NCI-H128 (cell line): ENCODE measurements around the gene RAB17.
"Not testable (repeated sequence)": the region's sequence is repeated elsewhere in the genome, so short reads cannot be mapped to it uniquely, and the experiment has no call there.

ENCODE experiments used
- DNase-seq: peaks from one replicate; lab custom pipeline; 2025; ENCODE audit not compliant: unreplicated experiment; lab: John Stamatoyannopoulos, UW

RAB17 gene

DNA sequence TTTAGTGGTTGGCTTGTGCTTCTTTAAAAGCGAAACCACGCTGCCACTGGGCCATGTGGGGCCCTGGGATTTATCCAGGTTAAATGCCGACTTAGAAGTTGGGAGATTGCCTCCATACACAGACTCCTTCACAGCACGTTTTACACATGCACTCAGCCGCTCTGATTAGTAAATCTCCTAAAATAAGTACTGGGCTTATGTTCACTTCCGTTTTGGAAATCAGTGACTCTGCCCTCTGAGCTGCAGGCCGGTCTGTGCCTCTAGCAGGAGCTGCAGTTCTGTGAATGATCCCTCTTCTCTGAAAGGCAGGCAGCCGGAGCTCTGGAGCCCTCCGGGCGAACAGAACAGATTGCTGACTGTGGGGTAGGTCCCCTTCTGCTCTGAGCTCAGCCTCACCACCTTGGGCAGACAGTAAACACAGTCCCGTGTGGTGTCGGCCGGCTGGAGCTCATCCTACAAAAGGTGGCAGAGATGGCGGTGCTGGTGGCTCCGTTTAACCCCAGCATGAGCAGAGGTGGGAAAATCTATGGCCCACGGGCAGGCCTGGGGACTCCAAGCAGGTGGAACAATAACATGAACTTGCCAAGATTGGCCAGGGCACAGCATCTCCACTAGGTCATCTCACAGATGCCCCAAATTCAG lies 9.8 kb upstream of the RAB17 start:
- DNase-seq = no peak

DNA sequence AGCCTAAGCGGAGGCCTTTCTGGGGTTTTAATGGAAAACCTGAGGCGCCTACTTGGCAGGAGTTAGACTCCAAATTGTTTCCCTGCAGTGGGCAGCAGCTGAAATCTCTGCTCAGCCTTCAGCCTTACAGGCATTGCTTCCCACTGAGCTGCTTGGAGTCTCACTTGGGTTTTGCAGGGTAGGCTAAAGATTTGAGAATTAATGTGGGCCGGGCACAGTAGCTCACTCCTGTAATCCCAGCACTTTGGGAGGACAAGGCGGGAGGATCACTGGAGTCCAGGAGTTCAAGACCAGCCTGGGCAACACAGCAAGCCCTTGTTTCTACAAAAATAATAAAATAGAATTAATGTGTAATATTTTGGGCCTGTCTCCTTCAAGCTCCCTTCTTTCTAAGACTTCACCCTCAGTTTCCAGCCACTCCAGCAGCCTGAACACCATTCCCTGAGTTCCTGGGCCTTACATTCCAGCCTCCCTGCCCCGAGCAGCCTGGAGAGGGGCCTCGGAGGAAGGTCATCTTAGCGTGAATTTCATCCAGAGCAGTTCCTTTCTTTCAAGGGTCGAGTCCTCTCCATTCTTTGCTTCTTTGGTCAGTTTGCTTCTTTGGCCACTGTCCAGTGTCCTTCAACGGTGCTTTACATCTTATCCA lies 9.1 kb upstream of the RAB17 start:
- no peak for DNase-seq

DNA sequence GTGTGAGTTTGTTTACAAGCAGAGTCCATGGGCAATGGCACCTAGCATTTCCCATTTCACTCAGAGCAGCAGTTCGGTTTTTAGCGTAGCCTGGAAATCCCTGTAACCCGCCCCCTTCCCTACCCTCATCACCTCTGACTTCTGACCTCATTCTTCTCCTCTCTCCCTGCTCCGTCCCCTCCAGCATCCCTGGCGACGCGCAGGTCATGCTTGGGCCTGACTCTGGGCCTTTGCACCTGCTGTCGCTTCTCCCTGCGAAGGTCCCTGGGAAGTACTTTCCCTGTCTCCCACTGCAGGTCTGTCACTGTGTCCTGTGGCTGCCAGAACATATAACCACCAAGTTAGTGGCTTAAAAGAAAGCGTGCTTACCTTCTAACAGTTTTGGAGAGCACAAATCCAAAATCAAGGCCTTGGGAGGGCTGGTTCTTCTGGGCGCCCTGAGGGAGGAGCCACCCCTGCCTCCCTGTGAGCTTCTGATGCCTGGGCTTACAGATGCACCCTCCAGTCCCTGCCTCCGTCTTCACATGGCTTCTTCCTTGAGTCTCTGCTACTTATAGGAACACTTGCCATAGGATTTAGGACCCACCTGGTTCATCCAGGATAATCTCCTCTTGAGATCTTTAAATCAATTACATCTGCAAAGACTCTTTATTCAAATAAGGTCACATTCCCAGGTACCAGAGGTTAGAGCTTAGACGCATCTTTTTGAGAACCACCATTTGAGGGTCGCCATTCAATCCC lies 8.1 kb upstream of the RAB17 start:
- DNase-seq = no peak

DNA sequence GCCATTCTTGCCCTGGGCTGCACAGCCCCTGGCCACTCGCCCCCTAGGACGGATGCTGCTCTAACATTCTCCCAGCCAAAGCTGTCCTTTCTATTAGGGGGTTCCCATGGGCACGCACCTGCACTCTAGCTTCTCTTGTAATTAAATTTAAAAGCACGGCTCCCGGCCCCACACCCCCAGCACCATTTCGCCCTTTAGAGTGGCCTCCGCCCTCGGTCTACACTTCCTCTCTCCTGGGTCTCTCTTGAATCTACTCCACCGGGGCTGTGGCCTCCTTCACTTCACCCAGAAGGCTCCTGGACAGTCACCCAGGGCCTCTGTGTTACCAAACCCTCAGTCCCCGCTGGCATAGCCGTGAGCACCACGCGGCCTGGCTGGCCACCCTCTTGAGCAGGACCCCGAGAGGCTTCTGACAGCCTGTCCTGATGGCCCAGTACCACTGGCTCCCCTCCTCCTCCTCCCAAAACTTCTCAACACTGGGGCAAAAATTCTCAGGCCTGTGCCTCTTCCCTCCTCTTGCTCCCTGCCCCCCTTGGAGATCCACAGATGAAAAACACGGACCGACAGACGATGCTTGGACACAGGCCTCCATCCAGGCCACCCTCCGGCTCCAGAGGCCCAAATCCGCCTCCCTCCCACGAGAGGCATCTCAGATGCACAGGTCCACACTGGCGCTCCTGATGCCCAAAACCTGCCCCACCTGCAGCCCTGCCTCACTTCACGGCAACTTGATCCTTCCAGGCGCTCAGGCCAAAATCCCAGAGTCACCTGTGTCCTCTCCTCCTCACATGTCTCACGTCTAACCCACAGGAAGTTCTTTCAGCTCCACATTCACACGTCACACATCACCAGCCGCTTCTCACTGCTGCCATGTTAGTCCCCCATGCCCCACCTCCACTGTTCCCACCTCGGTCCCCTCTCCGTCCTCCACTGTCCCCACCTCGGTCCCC lies 6.9 kb upstream of the RAB17 start:
- no peak for DNase-seq

DNA sequence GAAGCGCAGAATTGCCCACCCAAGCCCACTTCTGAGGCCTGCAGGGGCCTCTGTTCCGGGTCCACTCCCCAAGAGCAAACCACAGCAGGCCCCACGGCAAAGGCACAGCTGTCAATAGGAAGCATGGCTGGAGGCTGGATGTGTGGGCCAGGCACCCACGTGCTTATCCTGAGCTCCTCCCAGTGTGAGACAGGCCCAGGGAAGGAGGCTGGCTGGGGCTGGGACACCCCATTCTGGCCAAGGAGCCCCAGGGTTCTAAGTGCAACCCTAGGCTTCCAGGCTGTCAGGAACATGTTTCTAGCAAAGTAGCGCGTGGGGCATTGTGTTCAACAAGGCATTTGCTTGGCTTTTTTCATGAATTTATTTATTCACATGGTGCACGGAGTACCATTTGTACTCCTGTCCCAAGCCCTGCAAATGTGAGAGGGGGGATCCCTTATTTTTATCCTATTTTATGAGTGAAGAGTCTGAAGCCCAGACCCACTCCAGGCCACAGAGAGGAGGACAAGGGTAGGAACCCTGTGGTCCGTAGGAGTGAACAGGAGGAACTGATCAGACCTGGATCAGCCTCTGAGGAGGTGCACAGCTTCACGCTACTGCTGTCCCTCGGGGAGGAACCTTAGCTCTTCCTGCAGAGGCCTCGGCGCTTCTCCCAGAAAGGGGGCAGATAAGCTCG lies 6.1 kb upstream of the RAB17 start:
- DNase-seq = no peak

DNA sequence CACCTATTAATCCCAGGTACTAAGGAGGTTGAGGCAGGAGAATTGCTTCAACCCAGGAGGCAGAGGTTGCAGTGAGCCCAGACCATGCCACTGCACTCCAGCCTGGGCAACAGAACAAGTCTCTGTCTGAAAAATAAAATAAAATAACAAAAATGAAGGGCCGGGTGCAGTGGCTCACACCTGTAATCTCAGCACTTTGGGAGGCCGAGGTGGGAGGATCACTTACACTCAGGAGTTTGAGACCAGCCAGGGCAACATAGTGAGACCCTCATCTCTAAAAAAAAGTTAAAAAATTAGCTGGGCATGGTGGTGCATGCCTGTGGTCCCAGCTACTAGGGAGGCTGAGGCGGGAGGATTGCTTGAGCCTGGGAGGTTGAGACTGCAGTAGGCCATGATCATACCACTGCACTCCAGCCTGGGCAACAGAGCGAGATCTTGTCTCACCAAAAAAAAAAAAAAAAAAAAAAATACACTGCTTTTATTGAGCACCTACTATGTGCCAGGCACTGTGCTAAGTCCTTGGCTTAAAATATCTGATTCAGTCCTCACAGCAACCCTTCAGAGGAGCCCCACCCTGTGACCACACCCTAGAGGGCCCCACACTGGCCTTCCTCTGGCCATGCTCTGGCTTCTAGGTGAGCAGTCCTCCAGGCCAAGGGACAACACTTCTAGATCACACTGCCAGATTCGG lies 5.4 kb upstream of the RAB17 start:
- not testable (repeated sequence) for DNase-seq

DNA sequence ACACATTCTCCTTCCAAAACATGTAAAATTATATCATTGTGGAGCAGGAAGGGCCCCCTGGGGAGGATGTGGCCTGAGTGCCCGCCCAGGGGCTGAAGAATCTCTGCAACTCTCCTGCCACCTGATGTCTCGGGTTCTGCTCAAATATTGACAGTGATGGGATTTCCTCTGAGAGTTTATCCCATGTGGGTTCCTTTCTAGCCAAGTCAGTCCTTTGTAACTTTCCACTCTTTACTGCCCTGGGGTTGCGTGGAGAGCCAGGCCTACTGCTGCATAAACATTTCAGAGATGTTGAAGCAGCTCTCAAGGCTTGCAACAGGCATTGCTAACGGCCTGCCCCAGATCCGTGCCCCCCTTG lies 4.0 kb upstream of the RAB17 start:
- DNase-seq = no peak

DNA sequence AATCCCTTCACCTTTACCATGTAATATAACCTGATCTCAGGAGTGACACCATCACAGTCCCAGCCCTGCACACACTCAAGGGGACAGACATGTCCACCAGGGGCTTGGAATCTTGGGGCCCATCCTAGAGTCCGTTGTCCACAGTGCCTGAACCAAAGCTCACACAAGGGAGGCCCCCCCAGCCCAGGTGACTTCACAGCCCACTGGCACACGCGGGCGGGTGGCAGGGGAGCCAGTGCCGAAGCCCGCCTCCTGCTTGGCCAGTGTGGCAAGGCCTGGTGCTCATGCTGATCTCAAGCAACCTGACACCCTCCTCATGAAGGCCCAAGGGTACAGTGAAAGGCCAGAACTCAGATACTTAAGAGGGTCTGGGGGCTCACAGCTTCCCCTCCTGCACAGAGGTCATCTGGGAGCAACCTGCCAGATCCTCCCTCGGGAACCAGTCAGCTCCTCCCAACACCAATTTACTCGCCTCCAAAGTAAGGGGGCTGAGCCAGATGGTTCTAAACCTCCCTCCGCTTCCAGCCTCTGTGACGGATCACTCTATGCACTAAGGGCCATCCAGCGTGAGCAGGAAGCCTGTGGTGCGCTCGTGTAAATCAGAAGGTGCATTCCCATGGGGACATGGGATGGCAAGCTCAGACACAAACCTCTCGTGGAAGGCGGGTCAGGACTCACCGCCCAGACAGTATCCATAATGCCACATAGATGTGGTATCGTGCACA lies 3.2 kb upstream of the RAB17 start:
- no peak for DNase-seq

DNA sequence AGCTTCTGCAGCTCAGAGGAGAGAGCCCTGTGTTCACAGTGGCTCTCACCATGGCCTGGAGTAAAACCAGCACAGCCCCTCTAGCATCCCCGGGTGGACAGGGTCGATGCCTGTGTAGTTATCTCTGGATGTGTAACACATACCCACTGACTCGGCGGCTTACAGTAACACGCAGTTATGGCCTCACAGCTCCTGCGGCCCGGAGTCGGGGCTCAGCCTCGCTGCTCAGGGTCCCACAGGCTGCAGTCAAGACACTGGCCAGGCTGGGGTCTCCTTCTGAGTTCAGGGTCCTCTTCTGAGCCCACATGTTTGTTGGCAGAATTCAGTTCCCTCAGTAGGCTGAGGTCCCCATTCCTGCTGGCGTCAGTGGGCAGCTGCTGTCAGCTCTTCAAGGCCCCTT lies 2.5 kb upstream of the RAB17 start:
- no peak for DNase-seq

DNA sequence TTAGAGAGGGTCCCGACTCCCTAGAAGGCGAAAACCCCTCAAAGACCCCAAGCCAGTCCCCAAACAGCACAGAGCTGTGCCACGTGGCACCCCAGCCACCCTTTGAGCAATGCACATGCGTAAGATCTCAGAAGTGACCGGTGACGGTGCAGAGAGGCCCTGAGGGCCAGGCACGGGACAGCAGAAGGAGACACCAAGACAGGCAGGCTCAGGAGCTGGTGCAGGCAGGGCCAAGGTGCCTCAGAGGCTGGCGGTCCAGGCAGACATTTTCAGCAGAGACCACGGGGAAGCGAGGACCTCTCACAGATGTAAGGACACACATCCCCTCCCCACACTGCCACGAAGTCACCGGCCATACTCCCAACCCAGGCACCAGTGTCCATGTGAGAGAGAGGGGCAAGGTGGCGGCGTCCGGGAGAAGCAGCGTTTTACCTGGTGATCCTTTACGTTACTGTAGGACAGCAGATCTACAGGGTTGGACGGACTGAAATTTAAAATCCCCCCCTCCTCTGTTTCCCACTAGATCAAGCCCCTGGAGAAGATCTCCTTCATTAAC lies 2.0 kb upstream of the RAB17 start:
- DNase-seq = no peak

DNA sequence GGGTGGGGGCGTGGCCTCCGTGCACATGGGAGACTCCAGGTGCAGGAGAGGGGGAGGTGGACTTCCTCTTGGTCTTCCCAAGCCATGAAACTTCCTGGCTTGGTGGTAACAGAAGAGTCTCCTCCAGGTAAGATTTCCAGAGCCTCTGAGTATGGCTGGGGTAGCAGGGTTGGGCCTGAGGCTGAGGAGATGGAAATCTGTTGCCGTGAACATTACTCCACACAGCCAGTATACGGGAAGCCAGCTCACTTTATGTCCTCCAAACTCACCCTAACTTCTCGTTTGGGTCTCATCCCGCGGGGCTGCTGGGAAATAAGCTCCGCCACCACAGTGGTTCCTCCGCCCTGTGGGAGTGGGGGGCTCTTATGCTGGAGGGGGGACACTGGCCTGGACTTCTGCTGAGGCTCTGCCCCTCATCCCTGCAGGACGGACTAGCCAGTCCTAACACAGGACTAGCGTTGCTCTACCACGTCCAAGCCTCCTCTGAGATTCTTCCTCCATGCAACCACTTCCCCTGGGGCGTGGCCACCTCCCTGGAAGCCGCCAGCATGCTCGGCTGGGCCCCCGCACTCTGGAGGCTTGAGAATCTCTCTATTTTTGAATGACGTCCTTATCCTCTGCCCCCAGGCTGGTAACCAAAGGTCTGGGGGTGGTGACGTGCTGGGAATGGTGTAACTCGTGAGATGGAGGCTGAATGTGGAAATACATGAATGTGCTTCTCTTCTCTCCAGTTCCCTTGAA lies 777 bp upstream of the RAB17 start:
- DNase-seq = no peak

DNA sequence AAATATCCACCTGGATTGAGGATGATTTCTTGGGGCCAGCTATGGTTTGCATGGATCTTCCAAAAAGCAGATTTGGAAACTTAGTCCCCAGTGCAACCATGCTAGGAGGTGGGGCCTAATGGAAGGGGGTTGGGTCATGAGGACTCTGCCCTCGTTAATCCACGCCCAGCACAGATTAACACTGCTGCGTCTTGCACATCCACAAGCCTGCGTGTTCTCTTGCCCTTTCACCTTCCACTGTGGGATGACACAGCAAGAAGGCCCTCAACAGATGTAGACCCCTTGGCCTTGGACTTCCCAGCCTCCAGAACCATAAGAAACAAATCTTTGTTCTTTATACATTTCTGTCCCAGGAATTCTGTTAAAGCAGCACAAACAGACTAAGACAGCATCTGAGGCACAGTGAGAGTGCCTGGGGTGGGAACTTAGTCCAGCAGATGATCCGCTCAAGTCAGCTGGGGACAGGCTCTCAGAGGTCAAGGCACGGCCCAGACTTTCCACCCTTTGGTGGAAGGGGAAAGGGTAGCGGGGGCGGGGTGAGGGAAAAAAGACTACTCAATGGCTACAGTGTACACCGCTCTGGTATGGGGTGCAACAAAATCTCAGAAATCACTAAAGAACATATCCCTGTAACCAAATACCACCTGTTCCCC lies 2.4 kb downstream of the RAB17 start:
- no peak for DNase-seq

DNA sequence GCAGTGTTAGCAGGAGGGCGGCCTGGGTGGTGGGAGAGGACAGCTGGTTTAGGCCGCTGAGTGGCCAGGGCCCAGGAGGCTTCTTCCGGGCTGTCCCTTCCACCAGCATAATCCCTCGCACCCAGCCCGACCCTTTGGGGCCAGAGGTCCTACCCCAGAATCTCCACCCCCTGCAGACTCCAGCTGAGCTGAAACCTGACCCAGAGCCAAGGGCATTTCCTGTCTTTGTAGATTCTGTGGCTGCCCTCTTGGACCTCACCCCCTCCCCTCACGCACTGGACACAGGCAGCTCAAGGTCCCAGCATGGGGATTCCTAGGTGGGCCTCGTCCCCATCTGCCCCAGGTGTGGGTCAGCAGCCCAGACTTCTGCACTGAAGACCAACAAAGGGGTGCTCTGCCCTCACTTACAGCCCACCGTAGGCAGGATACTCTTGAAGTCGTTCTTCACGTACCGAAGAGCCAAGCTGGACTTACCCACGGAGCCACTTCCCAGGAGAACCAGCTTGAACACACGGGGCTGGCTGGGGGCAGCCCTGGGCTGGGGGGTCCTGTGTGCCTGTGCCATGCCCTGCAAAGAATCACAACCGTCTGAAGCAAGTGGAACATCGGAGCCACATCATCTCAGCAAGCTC lies 4.8 kb downstream of the RAB17 start:
- no peak for DNase-seq

DNA sequence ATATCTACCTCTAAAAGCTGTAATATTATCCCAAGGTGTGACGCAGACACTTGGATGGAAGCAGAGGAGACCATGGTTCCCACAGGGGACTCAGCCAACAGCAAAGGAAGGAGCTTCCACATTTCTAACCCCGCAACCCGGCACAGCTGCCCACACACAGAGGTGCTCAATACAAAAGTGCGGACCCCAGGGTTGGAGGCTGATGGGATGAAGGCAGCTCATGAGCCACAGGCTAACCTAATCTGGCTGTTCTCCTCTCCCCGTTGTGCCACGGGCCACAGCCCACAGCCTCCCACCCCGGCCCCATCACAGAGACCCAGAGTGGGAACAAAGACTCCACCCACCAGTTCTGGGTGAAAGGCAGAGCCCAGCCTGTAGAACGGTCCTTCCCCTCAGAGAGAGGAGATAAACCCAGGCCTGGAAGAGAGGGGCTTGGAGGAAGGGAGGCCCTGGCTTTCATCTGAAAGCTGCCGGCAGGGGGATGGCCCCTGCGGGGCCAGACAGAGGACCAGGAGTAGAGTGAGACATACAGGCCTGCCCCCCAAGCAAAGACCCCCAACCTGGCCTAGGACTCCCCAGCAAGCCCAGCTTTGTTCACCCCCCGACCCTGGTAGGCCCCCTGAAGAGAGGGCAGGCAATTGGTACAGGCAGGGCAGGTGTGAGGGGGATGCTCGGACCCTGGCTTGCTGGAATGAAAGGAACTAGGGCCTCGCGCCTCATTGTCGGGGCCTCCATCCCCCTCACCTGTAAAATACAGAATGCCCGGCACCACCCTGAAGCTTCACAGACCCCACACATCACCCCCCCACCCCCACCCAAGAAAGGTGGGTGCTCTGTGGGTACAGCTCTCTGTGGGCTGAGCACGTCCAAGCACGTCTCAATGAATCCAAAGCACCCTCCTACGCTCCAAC lies 6.9 kb downstream of the RAB17 start:
- no peak for DNase-seq

DNA sequence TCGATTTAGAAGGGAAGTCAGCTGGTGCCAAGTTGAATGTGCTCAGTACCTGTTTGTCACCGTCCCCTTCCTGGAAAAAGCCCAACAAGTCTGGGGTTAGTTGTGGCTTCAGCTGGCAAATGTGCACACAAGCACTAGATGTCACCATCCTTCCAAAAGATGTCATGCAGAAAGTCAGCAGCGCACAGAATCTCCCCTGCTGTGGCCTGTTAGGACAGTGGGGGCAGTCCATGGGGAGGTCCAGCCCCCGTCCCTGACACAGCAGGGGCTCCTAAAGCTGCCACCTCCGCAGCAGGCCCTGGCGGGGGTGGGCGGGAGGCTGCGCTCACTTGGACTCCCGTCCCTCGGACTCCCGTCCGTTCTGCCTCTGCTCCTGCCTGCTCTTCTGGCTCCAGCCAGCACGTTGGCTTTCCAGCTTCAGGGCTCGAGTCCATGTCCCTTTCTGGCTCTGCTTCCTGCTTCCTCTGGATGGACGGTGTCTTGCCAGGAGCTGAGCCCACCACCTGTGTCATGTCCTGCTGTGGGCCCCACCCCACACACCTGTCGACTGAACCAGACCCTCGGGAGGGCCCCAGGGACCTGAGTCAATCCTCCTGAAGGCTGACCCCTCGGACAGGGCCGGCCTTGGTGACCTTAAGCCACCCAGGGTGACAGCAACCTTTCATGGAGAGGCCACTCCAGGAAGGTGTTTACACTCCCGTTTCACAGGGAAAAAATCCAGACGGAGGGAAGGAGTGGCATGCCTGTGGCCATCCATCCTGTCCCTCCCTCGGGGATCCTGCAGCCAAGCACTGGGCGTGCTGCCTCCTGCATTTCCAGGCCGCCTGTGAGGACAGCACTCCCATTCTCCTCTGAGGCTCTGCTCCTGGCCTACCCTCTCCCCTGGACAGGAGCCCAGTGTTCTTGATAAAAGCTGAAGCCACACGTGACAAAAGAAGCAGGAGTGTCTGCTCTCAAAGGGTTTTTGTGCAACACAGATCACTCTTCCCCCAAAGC lies 8.5 kb downstream of the RAB17 start:
- DNase-seq = peak; percentile 12
